H1 (cell line): ENCODE measurements around the gene LCE6A.

ENCODE experiments used
- BRCA1 ChIP-seq: IDR thresholded peaks from 2 replicates; pipeline ENCODE4 v1.6.1; 2012; ENCODE audit warnings: low read depth, low read length, improper control_type of control experiment
- CEBPB ChIP-seq: IDR thresholded peaks from 2 replicates; pipeline ENCODE4 v1.6.1; 2012; ENCODE audit warnings: low read depth, low read length
- GTF2F1 ChIP-seq: IDR thresholded peaks from 2 replicates; pipeline ENCODE4 v1.6.1; 2012; ENCODE audit warnings: low read depth, low read length, improper control_type of control experiment, borderline replicate concordance
- MAFK ChIP-seq: IDR thresholded peaks from 2 replicates; pipeline ENCODE4 v1.6.1; 2012; ENCODE audit warnings: low read depth, mild to moderate bottlenecking, improper control_type of control experiment, low read length
- MAX ChIP-seq: IDR thresholded peaks from 2 replicates; pipeline ENCODE4 v1.6.1; 2012; ENCODE audit warnings: inconsistent platforms
- POLR2AphosphoS5 ChIP-seq: IDR thresholded peaks from 2 replicates; pipeline ENCODE4 v1.6.1; 2011; ENCODE audit warnings: low read depth, low read length
- RAD21 ChIP-seq, 2 experiments: IDR thresholded peaks in 1 of 2; conservative IDR thresholded peaks in 1 of 2; 2 replicates each; pipeline ENCODE4 v1.6.1; 2011; ENCODE audit warnings: low read depth in 2 of 2, low read length in 2 of 2, improper control_type of control experiment in 1 of 2, inconsistent platforms in 1 of 2, mild to moderate bottlenecking in 1 of 2, moderate library complexity in 1 of 2
- RBBP5 ChIP-seq: IDR thresholded peaks from 2 replicates; pipeline ENCODE4 v1.7.1; 2012; ENCODE audit warnings: low read depth, mild to moderate bottlenecking, inconsistent platforms, low read length, moderate library complexity, borderline replicate concordance
- RXRA ChIP-seq: IDR thresholded peaks from 2 replicates; pipeline ENCODE4 v1.6.1; 2011; ENCODE audit warnings: low read depth, mild to moderate bottlenecking, low read length, moderate library complexity; ENCODE audit not compliant: insufficient read depth
- SP1 ChIP-seq: IDR thresholded peaks from 2 replicates; pipeline ENCODE4 v1.6.1; 2011; ENCODE audit warnings: low read depth, low read length
- SP2 ChIP-seq: IDR thresholded peaks from 2 replicates; pipeline ENCODE4 v1.6.1; 2012; ENCODE audit warnings: mild to moderate bottlenecking, low read length, inconsistent platforms
- USF2 ChIP-seq: IDR thresholded peaks from 2 replicates; pipeline ENCODE4 v1.6.1; 2011; ENCODE audit warnings: low read length, improper control_type of control experiment
- TF ChIP-seq, protein P1 (sequence below), 3 experiments: IDR thresholded peaks; 1 replicate in 2 of 3; 2 replicates in 1 of 3; pipeline versions ENCODE4 v1.5.1 to v1.6.1; 2011; ENCODE audit warnings: low read length in 3 of 3, mild to moderate bottlenecking in 3 of 3, inconsistent platforms in 2 of 3, low read depth in 1 of 3, moderate library complexity in 1 of 3; ENCODE audit not compliant: insufficient read depth in 1 of 3; ENCODE audit errors: control extremely low read depth in 1 of 3

DNA sequence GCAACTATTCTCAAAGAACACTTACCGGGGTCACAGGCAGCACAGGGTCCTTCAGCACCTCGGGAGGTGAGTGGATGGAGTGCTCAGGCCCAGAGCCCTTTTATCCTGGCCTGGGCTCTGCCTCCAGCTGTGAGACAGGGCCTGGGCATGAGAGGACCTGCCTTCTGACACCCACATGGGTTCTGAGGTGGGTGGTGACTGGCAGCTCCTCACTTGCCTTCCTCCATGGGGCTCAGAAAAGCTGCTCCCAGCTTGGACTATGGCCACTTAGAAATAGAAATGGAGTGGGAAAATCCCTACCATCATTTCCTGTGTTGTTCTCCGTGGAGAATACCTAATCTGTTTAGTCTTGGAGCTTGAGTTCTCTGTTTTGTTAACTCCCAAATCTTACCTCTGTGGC lies 36.1 kb upstream of the LCE6A start, which contains the start of gene LCE1C:
- TF ChIP-seq, protein P1, sequence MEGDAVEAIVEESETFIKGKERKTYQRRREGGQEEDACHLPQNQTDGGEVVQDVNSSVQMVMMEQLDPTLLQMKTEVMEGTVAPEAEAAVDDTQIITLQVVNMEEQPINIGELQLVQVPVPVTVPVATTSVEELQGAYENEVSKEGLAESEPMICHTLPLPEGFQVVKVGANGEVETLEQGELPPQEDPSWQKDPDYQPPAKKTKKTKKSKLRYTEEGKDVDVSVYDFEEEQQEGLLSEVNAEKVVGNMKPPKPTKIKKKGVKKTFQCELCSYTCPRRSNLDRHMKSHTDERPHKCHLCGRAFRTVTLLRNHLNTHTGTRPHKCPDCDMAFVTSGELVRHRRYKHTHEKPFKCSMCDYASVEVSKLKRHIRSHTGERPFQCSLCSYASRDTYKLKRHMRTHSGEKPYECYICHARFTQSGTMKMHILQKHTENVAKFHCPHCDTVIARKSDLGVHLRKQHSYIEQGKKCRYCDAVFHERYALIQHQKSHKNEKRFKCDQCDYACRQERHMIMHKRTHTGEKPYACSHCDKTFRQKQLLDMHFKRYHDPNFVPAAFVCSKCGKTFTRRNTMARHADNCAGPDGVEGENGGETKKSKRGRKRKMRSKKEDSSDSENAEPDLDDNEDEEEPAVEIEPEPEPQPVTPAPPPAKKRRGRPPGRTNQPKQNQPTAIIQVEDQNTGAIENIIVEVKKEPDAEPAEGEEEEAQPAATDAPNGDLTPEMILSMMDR (IDR thresholded peaks at IDR 0.05; ENCODE audit: control extremely low read depth in 1 of 3, insufficient read depth in 1 of 3, low read depth in 1 of 3, low read length in 3 of 3): no peak
- TF ChIP-seq RAD21 (IDR thresholded peaks at IDR 0.05 in 1 of 2, conservative IDR thresholded peaks at IDR 0.05 in 1 of 2; ENCODE audit: low read depth in 2 of 2, low read length in 2 of 2): no peak
- no peak for TF ChIP-seq MAFK
- TF ChIP-seq MAX: no peak
- TF ChIP-seq SP2: no peak
- TF ChIP-seq GTF2F1: no peak
- no peak for TF ChIP-seq RBBP5
- TF ChIP-seq BRCA1: no peak
- TF ChIP-seq USF2: no peak
- TF ChIP-seq RXRA: no peak
- TF ChIP-seq POLR2AphosphoS5: no peak
- TF ChIP-seq CEBPB: no peak
- no peak for TF ChIP-seq SP1
